ENCODE results near the gene ZNF726.

DNA sequence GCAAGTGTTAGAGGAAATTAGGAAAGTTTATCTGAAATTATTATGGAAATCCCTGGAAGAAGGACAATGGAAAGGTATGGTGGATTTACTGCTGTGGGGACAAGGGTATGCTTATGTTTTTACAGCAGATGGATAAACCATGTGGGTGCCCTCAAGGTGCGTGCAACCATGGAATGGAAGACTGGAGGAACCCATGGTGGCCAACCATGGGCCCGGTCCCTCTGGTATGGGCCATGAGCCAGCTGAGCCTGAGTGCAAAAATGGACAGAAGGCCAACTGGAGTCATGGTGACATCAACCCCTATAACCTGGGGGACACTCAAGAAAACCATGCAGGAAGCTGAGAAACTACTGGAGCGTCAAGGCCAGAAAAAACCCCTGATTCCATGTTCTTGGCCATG, 46.1 kb upstream of the ZNF726 start:
- TF ChIP-seq FOXM1 (IDR thresholded peaks at IDR 0.05; ENCODE audit: borderline replicate concordance) (no peak), ZNF384 (IDR thresholded peaks at IDR 0.05) (no peak)
